Measurements from ENCODE around the gene TRMT44. TPM values are rescaled to one million over a fixed set of nuclear protein-coding genes. Genes with fewer than 3 reads are reported as not detected.
"Not testable (repeated sequence)": the region's sequence is repeated elsewhere in the genome, so short reads cannot be mapped to it uniquely, and the experiment has no call there.

The TRMT44 gene
- total RNA-seq, 4 donors from 2014 or later, result 39.0 to 61.0 (median 49.2) TPM

GRCh38 chr4:8509311-8509950 is 68.9 kb downstream of the TRMT44 start:
- WGBS, 2 donors, result 88 to 90% methylated on average over 22 to 24 of the region's 24 CpGs
- intact Hi-C loops (cut with DNase I; ENCODE audit: low total_unique reads), result no loop called here
- DNase-seq (ENCODE audit: low spot score in 2 of 2), result no peak
- no peak overlapping the region for H3K4me3 ChIP-seq (ENCODE audit: low read depth, poor library complexity, severe bottlenecking)
- TF ChIP-seq CTCF (IDR thresholded peaks at IDR 0.05) (no peak), POLR2A (IDR thresholded peaks at IDR 0.05) (no peak)

- TF ChIP-seq POLR2A (IDR thresholded peaks at IDR 0.05), result no peak
- TF ChIP-seq CTCF (IDR thresholded peaks at IDR 0.05), result no peak
- intact Hi-C loops (cut with DNase I; ENCODE audit: low total_unique reads), result no loop called here
- DNase-seq (ENCODE audit: low spot score in 2 of 2), result no peak
- WGBS, 2 donors, result 89% methylated on average over 12 of the region's 12 CpGs
- no peak overlapping the region for H3K4me3 ChIP-seq (ENCODE audit: low read depth, poor library complexity, severe bottlenecking)
These were observed 69.6 kb downstream of the TRMT44 start for GRCh38 chr4:8510191-8510590.

- WGBS, 2 donors, result 75 to 76% methylated on average over 15 of the region's 15 CpGs
- intact Hi-C loops (cut with DNase I; ENCODE audit: low total_unique reads), result no loop called here
- no peak overlapping the region for H3K4me3 ChIP-seq (ENCODE audit: low read depth, poor library complexity, severe bottlenecking)
- TF ChIP-seq POLR2A (IDR thresholded peaks at IDR 0.05) (no peak), CTCF (IDR thresholded peaks at IDR 0.05) (no peak)
- DNase-seq (ENCODE audit: low spot score in 2 of 2), result no peak
These were observed 70.2 kb downstream of the TRMT44 start for GRCh38 chr4:8510611-8511285.

- TF ChIP-seq POLR2A (IDR thresholded peaks at IDR 0.05) (no peak), CTCF (IDR thresholded peaks at IDR 0.05) (no peak)
- intact Hi-C loops (cut with DNase I; ENCODE audit: low total_unique reads), result no loop called here
- WGBS, 2 donors, result 89 to 93% methylated on average over 11 of the region's 11 CpGs
- H3K4me3 ChIP-seq (ENCODE audit: low read depth, poor library complexity, severe bottlenecking), result no peak overlapping the region
- no peak for DNase-seq (ENCODE audit: low spot score in 2 of 2)
These were observed 71.9 kb downstream of the TRMT44 start for GRCh38 chr4:8512510-8512909.

- DNase-seq (ENCODE audit: low spot score in 2 of 2); intact Hi-C loops (cut with DNase I; ENCODE audit: low total_unique reads); H3K4me3 ChIP-seq (ENCODE audit: low read depth, poor library complexity, severe bottlenecking): not testable (repeated sequence)
- 62 to 72% methylated on average over 4 of the region's 4 CpGs for WGBS, 2 donors
These were observed 72.5 kb downstream of the TRMT44 start for GRCh38 chr4:8513080-8513479.

- H3K4me3 ChIP-seq (ENCODE audit: low read depth, poor library complexity, severe bottlenecking), result no peak overlapping the region
These were observed 73.4 kb downstream of the TRMT44 start for GRCh38 chr4:8513931-8514330.

More at GRCh38 chr4:8513931-8514330, 73.4 kb downstream of the TRMT44 start:
- 77 to 78% methylated on average over 8 of the region's 8 CpGs for WGBS, 2 donors
- no peak for DNase-seq (ENCODE audit: low spot score in 2 of 2)
- intact Hi-C loops (cut with DNase I; ENCODE audit: low total_unique reads), result no loop called here
- TF ChIP-seq POLR2A (IDR thresholded peaks at IDR 0.05) (no peak), CTCF (IDR thresholded peaks at IDR 0.05) (no peak)
